Nephron progenitor cell (in vitro differentiated cells): Measurements from ENCODE around the gene ZFAND3.
"Not testable (repeated sequence)": the region's sequence is repeated elsewhere in the genome, so short reads cannot be mapped to it uniquely, and the experiment has no call there.

ENCODE experiments used
- DNase-seq: peaks from one replicate; pipeline ENCODE4 v3.0.0; 2021
- H3K27ac Mint-ChIP-seq: 2 replicates; pipeline ENCODE4 v1.8.0; 2021; ENCODE audit warnings: mild to moderate bottlenecking, moderate library complexity, mixed read lengths
- H3K27me3 Mint-ChIP-seq: 2 replicates; pipeline ENCODE4 v1.8.0; 2021; ENCODE audit warnings: mild to moderate bottlenecking, low read depth, mixed read lengths; ENCODE audit not compliant: poor library complexity
- H3K36me3 Mint-ChIP-seq: 2 replicates; pipeline ENCODE4 v1.8.0; 2021; ENCODE audit warnings: low read depth, mixed read lengths
- H3K4me1 Mint-ChIP-seq: 2 replicates; pipeline ENCODE4 v1.8.0; 2021; ENCODE audit warnings: mixed read lengths
- H3K4me3 Mint-ChIP-seq: 2 replicates; pipeline ENCODE4 v1.8.0; 2021; ENCODE audit warnings: mild to moderate bottlenecking, moderate library complexity, mixed read lengths
- H3K9me3 Mint-ChIP-seq: 2 replicates; pipeline ENCODE4 v1.8.0; 2021; ENCODE audit warnings: mild to moderate bottlenecking, moderate library complexity, mixed read lengths
- CTCF ChIP-seq: fragments of 200-600 bp; sonication (generic); IDR thresholded peaks from 2 replicates; pipeline ENCODE4 v1.5.0; 2021; ENCODE audit warnings: antibody characterized with exemption

The ZFAND3 gene

GRCh38 chr6:37889486-37889885, 70.0 kb downstream of the ZFAND3 start:
- no peak overlapping the region for H3K27ac Mint-ChIP-seq
- no peak for DNase-seq
- peaks cover 4% of the 10 kb centered on the region for H3K9me3 Mint-ChIP-seq
- no peak overlapping the region for H3K4me3 Mint-ChIP-seq
- TF ChIP-seq CTCF, result no peak
- peaks cover 14% of the 10 kb centered on the region for H3K36me3 Mint-ChIP-seq
- H3K4me1 Mint-ChIP-seq, result no peaks in the 10 kb centered on the region
- H3K27me3 Mint-ChIP-seq, result no peaks in the 10 kb centered on the region

GRCh38 chr6:37891072-37891471, 71.5 kb downstream of the ZFAND3 start:
- no peak for TF ChIP-seq CTCF
- H3K27me3 Mint-ChIP-seq, result no peaks in the 10 kb centered on the region
- no peaks in the 10 kb centered on the region for H3K4me1 Mint-ChIP-seq
- H3K9me3 Mint-ChIP-seq, result peaks cover 8% of the 10 kb centered on the region
- H3K36me3 Mint-ChIP-seq, result peaks cover 22% of the 10 kb centered on the region
- DNase-seq, result no peak
- no peak overlapping the region for H3K27ac Mint-ChIP-seq
- H3K4me3 Mint-ChIP-seq, result no peak overlapping the region

GRCh38 chr6:37893257-37893656, 73.7 kb downstream of the ZFAND3 start:
- Mint-ChIP-seq H3K9me3 (peaks cover 8% of the 10 kb centered on the region), H3K27me3 (no peaks in the 10 kb centered on the region), H3K4me1 (no peaks in the 10 kb centered on the region), H3K4me3 (no peak overlapping the region), H3K36me3 (peaks cover 27% of the 10 kb centered on the region), H3K27ac (no peak overlapping the region)
- TF ChIP-seq CTCF, result no peak
- no peak for DNase-seq

- H3K27me3 Mint-ChIP-seq, H3K4me1 Mint-ChIP-seq, H3K4me3 Mint-ChIP-seq, DNase-seq, H3K27ac Mint-ChIP-seq, H3K9me3 Mint-ChIP-seq: not testable (repeated sequence)
- peaks cover 27% of the 10 kb centered on the region for H3K36me3 Mint-ChIP-seq
Measured at GRCh38 chr6:37893734-37894133, 74.2 kb downstream of the ZFAND3 start.

- no peak for TF ChIP-seq CTCF
- H3K4me3 Mint-ChIP-seq, result no peak overlapping the region
- H3K36me3 Mint-ChIP-seq, result peaks cover 27% of the 10 kb centered on the region
- no peak overlapping the region for H3K27ac Mint-ChIP-seq
- H3K27me3 Mint-ChIP-seq, result no peaks in the 10 kb centered on the region
- H3K9me3 Mint-ChIP-seq, result peaks cover 8% of the 10 kb centered on the region
- H3K4me1 Mint-ChIP-seq, result no peaks in the 10 kb centered on the region
- DNase-seq, result no peak
Measured at GRCh38 chr6:37894585-37894984, 75.1 kb downstream of the ZFAND3 start.

GRCh38 chr6:37897321-37897720, 77.8 kb downstream of the ZFAND3 start:
- no peak for DNase-seq
- no peak for TF ChIP-seq CTCF
- Mint-ChIP-seq H3K9me3 (peaks cover 8% of the 10 kb centered on the region), H3K4me1 (no peaks in the 10 kb centered on the region), H3K4me3 (no peak overlapping the region), H3K27me3 (no peaks in the 10 kb centered on the region), H3K36me3 (peaks cover 26% of the 10 kb centered on the region), H3K27ac (no peak overlapping the region)
